GM23338 (cell line): ENCODE results near the gene KIAA0040. TPM values are rescaled to one million over a fixed set of nuclear protein-coding genes. Genes with fewer than 3 reads are reported as not detected.

Experiments used
- ATAC-seq: fragments of 200-7000 bp; cut with Tn5 transposase; 3 replicates; pipeline ENCODE4 v1.9.1; 2020
- DNase-seq: peaks from one replicate; pipeline ENCODE4 v3.0.0-alpha.2; 2015; ENCODE audit warnings: low spot score
- H2AFZ ChIP-seq: fragments of 200-600 bp; sonication (generic); 2 replicates; pipeline ENCODE4 v1.8.0; 2016; ENCODE audit warnings: antibody characterized with exemption, mild to moderate bottlenecking, moderate library complexity
- H3F3A ChIP-seq: fragments of 200-600 bp; sonication (generic); replicated peaks from 2 replicates; pipeline ENCODE4 v1.8.0; 2017; ENCODE audit warnings: antibody characterized with exemption, mixed run types, low read depth
- H3K27ac ChIP-seq: fragments of 200-600 bp; sonication (generic); 2 replicates; pipeline ENCODE4 v1.6.1; 2016; ENCODE audit warnings: low read depth
- H3K27me3 ChIP-seq: fragments of 200-600 bp; sonication (generic); 2 replicates; pipeline ENCODE4 v1.8.0; 2016; ENCODE audit warnings: mild to moderate bottlenecking, mixed run types, moderate library complexity; ENCODE audit not compliant: insufficient read depth
- H3K36me3 ChIP-seq: fragments of 200-600 bp; sonication (generic); 2 replicates; pipeline ENCODE4 v1.8.0; 2016; ENCODE audit warnings: mild to moderate bottlenecking; ENCODE audit not compliant: insufficient read depth
- H3K4me1 ChIP-seq: fragments of 200-600 bp; sonication (generic); 2 replicates; pipeline ENCODE4 v1.8.0; 2016; ENCODE audit warnings: mild to moderate bottlenecking, moderate library complexity; ENCODE audit not compliant: insufficient read depth
- H3K4me2 ChIP-seq: fragments of 200-600 bp; sonication (generic); 2 replicates; pipeline ENCODE4 v1.7.1; 2017; ENCODE audit warnings: mixed run types
- H3K4me3 ChIP-seq: fragments of 200-600 bp; sonication (generic); 2 replicates; pipeline ENCODE4 v1.6.1; 2016; ENCODE audit warnings: mixed run types
- H3K79me2 ChIP-seq: fragments of 200-600 bp; sonication (generic); replicated peaks from 2 replicates; pipeline ENCODE4 v1.8.0; 2017; ENCODE audit warnings: mild to moderate bottlenecking; ENCODE audit not compliant: insufficient read depth
- H3K9me2 ChIP-seq: fragments of 200-600 bp; sonication (generic); 2 replicates; pipeline ENCODE4 v1.8.0; 2017; ENCODE audit not compliant: insufficient read depth
- H4K20me1 ChIP-seq: fragments of 200-600 bp; sonication (generic); replicated peaks from 2 replicates; pipeline ENCODE4 v1.8.0; 2017; ENCODE audit warnings: mild to moderate bottlenecking; ENCODE audit not compliant: insufficient read depth
- H3K27ac Mint-ChIP-seq: 2 replicates; pipeline ENCODE4 v1.8.0; 2020; ENCODE audit warnings: inconsistent platforms, mild to moderate bottlenecking, moderate library complexity, mixed read lengths
- H3K27me3 Mint-ChIP-seq: 3 replicates; pipeline ENCODE4 v1.8.0; 2022; ENCODE audit warnings: low read depth, mild to moderate bottlenecking, moderate library complexity, mixed read lengths, inconsistent platforms; ENCODE audit not compliant: insufficient read depth, poor library complexity
- H3K36me3 Mint-ChIP-seq: 3 replicates; pipeline ENCODE4 v1.8.0; 2021; ENCODE audit warnings: low read depth, mild to moderate bottlenecking, inconsistent platforms, moderate library complexity, mixed read lengths
- H3K4me1 Mint-ChIP-seq: 3 replicates; pipeline ENCODE4 v1.8.0; 2020; ENCODE audit warnings: mild to moderate bottlenecking, inconsistent platforms, mixed read lengths
- H3K4me3 Mint-ChIP-seq: 3 replicates; pipeline ENCODE4 v1.8.0; 2021; ENCODE audit warnings: moderate library complexity, mild to moderate bottlenecking, inconsistent platforms, mixed read lengths
- H3K9me3 Mint-ChIP-seq: 3 replicates; pipeline ENCODE4 v1.8.0; 2020; ENCODE audit warnings: moderate library complexity, mild to moderate bottlenecking, inconsistent platforms, mixed read lengths
- CREB1 ChIP-seq: fragments of 250-450 bp; sonication (Bioruptor Pico); IDR thresholded peaks from 2 replicates; pipeline ENCODE4 v1.5.0; 2020; ENCODE audit warnings: low read depth, mild to moderate bottlenecking, moderate library complexity
- CTCF ChIP-seq, 2 experiments: fragments of 200-600 bp in 1 of 2; sonication (generic) in 1 of 2; conservative IDR thresholded peaks; 2 replicates each; pipeline versions ENCODE4 v1.5.1 to v1.6.1; 2016 to 2017; ENCODE audit warnings: antibody characterized with exemption in 2 of 2, low read depth in 2 of 2, mild to moderate bottlenecking in 2 of 2, moderate library complexity in 1 of 2
- EZH2 ChIP-seq: fragments of 200-600 bp; sonication (generic); IDR thresholded peaks from one replicate; pipeline ENCODE4 v1.8.0; 2017; ENCODE audit warnings: antibody characterized with exemption, mild to moderate bottlenecking, low read depth; ENCODE audit not compliant: unreplicated experiment
- EZH2phosphoT487 ChIP-seq: fragments of 200-600 bp; sonication (generic); IDR thresholded peaks from one replicate; pipeline ENCODE4 v1.8.1; 2018; ENCODE audit warnings: antibody characterized with exemption; ENCODE audit not compliant: unreplicated experiment
- JUNB ChIP-seq: IDR thresholded peaks from one replicate; pipeline ENCODE4 v1.6.1; 2016; ENCODE audit warnings: antibody characterized with exemption; ENCODE audit not compliant: unreplicated experiment
- NANOG ChIP-seq: IDR thresholded peaks from 2 replicates; pipeline ENCODE4 v1.6.1; 2016; ENCODE audit warnings: antibody characterized with exemption, borderline replicate concordance
- POLR2AphosphoS5 ChIP-seq: IDR thresholded peaks from 2 replicates; pipeline ENCODE4 v1.6.1; 2016; ENCODE audit warnings: antibody characterized with exemption, low read depth
- REST ChIP-seq: IDR thresholded peaks from one replicate; pipeline ENCODE4 v1.6.1; 2018; ENCODE audit warnings: antibody characterized with exemption; ENCODE audit not compliant: unreplicated experiment
- STAT1 ChIP-seq: IDR thresholded peaks from one replicate; pipeline ENCODE4 v1.6.1; 2016; ENCODE audit warnings: antibody characterized with exemption; ENCODE audit not compliant: unreplicated experiment
- ZNF114 ChIP-seq: fragments of 250-450 bp; sonication (Bioruptor Pico); IDR thresholded peaks from 2 replicates; pipeline ENCODE4 v1.5.0; 2020; ENCODE audit warnings: mild to moderate bottlenecking, moderate library complexity
- ZNF331 ChIP-seq: fragments of 250-450 bp; sonication (Bioruptor Pico); IDR thresholded peaks from 2 replicates; pipeline ENCODE4 v1.5.0; 2020; ENCODE audit warnings: low read depth, mild to moderate bottlenecking, moderate library complexity
- polyA plus RNA-seq: library from polyadenylated mRNA; unstranded; fragments of >200 nt; fragmentation: Nextera tagmentation; extraction: Ambion mirVana; gene quantifications from 2 replicates; pipeline ENCODE4 v1.2.1, GENCODE V29; 2016
- total RNA-seq: library from RNA; depleted of rRNA; stranded (reverse); fragments of >200 nt; shearing (Covaris generic); gene quantifications from 2 replicates; pipeline ENCODE4 v1.2.3, GENCODE V29; 2014
- TF ChIP-seq, protein P1 (sequence below): fragments of 250-450 bp; sonication (Bioruptor Pico); IDR thresholded peaks from 2 replicates; pipeline ENCODE4 v1.5.0; 2020; ENCODE audit warnings: mild to moderate bottlenecking, moderate library complexity
- TF ChIP-seq, protein P2 (sequence below): IDR thresholded peaks from 2 replicates; pipeline ENCODE4 v1.6.1; 2016; ENCODE audit warnings: antibody characterized with exemption

The KIAA0040 gene
- total and polyA plus RNA-seq, 2 experiments from 2014 or later = 7.0 to 11.9 TPM

- Mint-ChIP-seq H3K36me3 (no peaks in the 10 kb centered on the region), H3K4me1 (peaks cover 5% of the 10 kb centered on the region; the same call in 2 of the 3 replicates), H3K4me3 (no peak overlapping the region), H3K27me3 (peaks cover 1% of the 10 kb centered on the region), H3K27ac (no peak overlapping the region), H3K9me3 (peaks cover 7% of the 10 kb centered on the region; the same call in 2 of the 3 replicates)
- no peak for TF ChIP-seq CREB1 (CRISPR knock-in tag)
- no peak for TF ChIP-seq EZH2
- TF ChIP-seq POLR2AphosphoS5 = no peak
- TF ChIP-seq, protein P1, sequence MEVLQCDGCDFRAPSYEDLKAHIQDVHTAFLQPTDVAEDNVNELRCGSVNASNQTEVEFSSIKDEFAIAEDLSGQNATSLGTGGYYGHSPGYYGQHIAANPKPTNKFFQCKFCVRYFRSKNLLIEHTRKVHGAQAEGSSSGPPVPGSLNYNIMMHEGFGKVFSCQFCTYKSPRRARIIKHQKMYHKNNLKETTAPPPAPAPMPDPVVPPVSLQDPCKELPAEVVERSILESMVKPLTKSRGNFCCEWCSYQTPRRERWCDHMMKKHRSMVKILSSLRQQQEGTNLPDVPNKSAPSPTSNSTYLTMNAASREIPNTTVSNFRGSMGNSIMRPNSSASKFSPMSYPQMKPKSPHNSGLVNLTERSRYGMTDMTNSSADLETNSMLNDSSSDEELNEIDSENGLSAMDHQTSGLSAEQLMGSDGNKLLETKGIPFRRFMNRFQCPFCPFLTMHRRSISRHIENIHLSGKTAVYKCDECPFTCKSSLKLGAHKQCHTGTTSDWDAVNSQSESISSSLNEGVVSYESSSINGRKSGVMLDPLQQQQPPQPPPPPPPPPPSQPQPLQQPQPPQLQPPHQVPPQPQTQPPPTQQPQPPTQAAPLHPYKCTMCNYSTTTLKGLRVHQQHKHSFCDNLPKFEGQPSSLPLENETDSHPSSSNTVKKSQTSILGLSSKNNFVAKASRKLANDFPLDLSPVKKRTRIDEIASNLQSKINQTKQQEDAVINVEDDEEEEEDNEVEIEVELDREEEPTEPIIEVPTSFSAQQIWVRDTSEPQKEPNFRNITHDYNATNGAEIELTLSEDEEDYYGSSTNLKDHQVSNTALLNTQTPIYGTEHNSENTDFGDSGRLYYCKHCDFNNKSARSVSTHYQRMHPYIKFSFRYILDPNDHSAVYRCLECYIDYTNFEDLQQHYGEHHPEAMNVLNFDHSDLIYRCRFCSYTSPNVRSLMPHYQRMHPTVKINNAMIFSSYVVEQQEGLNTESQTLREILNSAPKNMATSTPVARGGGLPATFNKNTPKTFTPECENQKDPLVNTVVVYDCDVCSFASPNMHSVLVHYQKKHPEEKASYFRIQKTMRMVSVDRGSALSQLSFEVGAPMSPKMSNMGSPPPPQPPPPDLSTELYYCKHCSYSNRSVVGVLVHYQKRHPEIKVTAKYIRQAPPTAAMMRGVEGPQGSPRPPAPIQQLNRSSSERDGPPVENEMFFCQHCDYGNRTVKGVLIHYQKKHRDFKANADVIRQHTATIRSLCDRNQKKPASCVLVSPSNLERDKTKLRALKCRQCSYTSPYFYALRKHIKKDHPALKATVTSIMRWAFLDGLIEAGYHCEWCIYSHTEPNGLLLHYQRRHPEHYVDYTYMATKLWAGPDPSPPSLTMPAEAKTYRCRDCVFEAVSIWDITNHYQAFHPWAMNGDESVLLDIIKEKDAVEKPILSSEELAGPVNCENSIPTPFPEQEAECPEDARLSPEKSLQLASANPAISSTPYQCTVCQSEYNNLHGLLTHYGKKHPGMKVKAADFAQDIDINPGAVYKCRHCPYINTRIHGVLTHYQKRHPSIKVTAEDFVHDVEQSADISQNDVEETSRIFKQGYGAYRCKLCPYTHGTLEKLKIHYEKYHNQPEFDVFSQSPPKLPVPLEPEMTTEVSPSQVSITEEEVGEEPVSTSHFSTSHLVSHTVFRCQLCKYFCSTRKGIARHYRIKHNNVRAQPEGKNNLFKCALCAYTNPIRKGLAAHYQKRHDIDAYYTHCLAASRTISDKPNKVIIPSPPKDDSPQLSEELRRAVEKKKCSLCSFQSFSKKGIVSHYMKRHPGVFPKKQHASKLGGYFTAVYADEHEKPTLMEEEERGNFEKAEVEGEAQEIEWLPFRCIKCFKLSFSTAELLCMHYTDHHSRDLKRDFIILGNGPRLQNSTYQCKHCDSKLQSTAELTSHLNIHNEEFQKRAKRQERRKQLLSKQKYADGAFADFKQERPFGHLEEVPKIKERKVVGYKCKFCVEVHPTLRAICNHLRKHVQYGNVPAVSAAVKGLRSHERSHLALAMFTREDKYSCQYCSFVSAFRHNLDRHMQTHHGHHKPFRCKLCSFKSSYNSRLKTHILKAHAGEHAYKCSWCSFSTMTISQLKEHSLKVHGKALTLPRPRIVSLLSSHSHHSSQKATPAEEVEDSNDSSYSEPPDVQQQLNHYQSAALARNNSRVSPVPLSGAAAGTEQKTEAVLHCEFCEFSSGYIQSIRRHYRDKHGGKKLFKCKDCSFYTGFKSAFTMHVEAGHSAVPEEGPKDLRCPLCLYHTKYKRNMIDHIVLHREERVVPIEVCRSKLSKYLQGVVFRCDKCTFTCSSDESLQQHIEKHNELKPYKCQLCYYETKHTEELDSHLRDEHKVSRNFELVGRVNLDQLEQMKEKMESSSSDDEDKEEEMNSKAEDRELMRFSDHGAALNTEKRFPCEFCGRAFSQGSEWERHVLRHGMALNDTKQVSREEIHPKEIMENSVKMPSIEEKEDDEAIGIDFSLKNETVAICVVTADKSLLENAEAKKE (CRISPR knock-in tag) = no peak
- TF ChIP-seq, protein P2, sequence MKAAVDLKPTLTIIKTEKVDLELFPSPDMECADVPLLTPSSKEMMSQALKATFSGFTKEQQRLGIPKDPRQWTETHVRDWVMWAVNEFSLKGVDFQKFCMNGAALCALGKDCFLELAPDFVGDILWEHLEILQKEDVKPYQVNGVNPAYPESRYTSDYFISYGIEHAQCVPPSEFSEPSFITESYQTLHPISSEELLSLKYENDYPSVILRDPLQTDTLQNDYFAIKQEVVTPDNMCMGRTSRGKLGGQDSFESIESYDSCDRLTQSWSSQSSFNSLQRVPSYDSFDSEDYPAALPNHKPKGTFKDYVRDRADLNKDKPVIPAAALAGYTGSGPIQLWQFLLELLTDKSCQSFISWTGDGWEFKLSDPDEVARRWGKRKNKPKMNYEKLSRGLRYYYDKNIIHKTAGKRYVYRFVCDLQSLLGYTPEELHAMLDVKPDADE = no peak
- no peak for TF ChIP-seq CTCF (conservative IDR thresholded peaks at IDR 0.05; ENCODE audit: low read depth in 2 of 2)
- no peak for TF ChIP-seq STAT1
- no peak for TF ChIP-seq ZNF331
- no peak for TF ChIP-seq ZNF114 (CRISPR knock-in tag)
- no peak for TF ChIP-seq JUNB
- no peak for TF ChIP-seq EZH2phosphoT487
- TF ChIP-seq REST = no peak
- no peak for TF ChIP-seq NANOG
- no peaks in the 10 kb centered on the region for H3K27me3 ChIP-seq
- H3F3A ChIP-seq = no peaks in the 10 kb centered on the region
- no peaks in the 10 kb centered on the region for H3K79me2 ChIP-seq
- H3K9me2 ChIP-seq = peaks cover 6% of the 10 kb centered on the region; the same call in 1 of the 2 replicates
- H3K4me1 ChIP-seq = no peaks in the 10 kb centered on the region
- no peak overlapping the region for H3K4me2 ChIP-seq
- DNase-seq (no peak), ATAC-seq (no peak)
- no peak overlapping the region for H3K27ac ChIP-seq
- H3K36me3 ChIP-seq = no peaks in the 10 kb centered on the region
- H4K20me1 ChIP-seq = no peaks in the 10 kb centered on the region
- H3K4me3 ChIP-seq = no peak overlapping the region
- 0 out of 2 replicates have a peak overlapping the region, but pooled peaks have one; percentile 52 for H2AFZ ChIP-seq
Observed at GRCh38 chr1:175234639-175235038, 42.1 kb upstream of the KIAA0040 start.
